A549 (cell line): Measurements from ENCODE around the gene RAD51B. TPM values are rescaled to one million over a fixed set of nuclear protein-coding genes. Genes with fewer than 3 reads are reported as not detected.

Experiments used
- ATAC-seq, 2 experiments: fragments of 200-7000 bp in 1 of 2; fragments of >200 bp in 1 of 2; cut with Nextera tagmentation in 1 of 2; cut with Tn5 transposase in 1 of 2; 3 replicates each; pipeline versions ENCODE4 v1.8.0 to v1.9.1; 2018 to 2020; ENCODE audit warnings: mild to moderate bottlenecking in 1 of 2, moderate library complexity in 1 of 2
- CTCF ChIA-PET: fragments of 300-600 bp; sonication (Branson Sonifier 250); formaldehyde crosslinking; extraction: SDS; loops from one replicate; lab custom pipeline; 2021; ENCODE audit warnings: antibody characterized with exemption, inconsistent platforms; lab: Yijun Ruan, JAX
- POLR2A ChIA-PET: fragments of 350-600 bp; formaldehyde crosslinking; extraction: SDS; loops from one replicate; lab custom pipeline; 2021; ENCODE audit warnings: antibody characterized with exemption, inconsistent platforms; lab: Yijun Ruan, JAX
- DNase-seq, 2 experiments: peaks; one replicate each; pipeline versions ENCODE4 v3.0.0 to v3.0.0-alpha.2; 2011 to 2016; ENCODE audit warnings: low read depth in 1 of 2, low spot score in 1 of 2
- FAIRE-seq: peaks from 2 replicates; lab custom pipeline; 2011; peaks lifted over from hg19 to GRCh38; lab: Jason Lieb, UNC
- H3K27ac ChIP-seq, 2 experiments: fragments of >200 bp; sonication (Bioruptor Twin); formaldehyde crosslinking; 3 replicates each; pipeline ENCODE4 v1.5.1; 2016 to 2017
- H3K4me1 ChIP-seq: fragments of >200 bp; sonication (Bioruptor Twin); formaldehyde crosslinking; 3 replicates; pipeline ENCODE4 v1.6.1; 2016
- H3K4me2 ChIP-seq: fragments of >200 bp; sonication (Bioruptor Twin); formaldehyde crosslinking; 3 replicates; pipeline ENCODE4 v1.6.1; 2016
- H3K4me3 ChIP-seq: fragments of >200 bp; sonication (Bioruptor Twin); formaldehyde crosslinking; 3 replicates; pipeline ENCODE4 v1.5.1; 2016
- H3K9me3 ChIP-seq: fragments of >200 bp; sonication (Bioruptor Twin); formaldehyde crosslinking; 3 replicates; pipeline ENCODE4 v1.6.1; 2016
- ATOH8 ChIP-seq: fragments of 250-450 bp; sonication (Bioruptor Pico); IDR thresholded peaks from 2 replicates; pipeline ENCODE4 v1.5.0; 2020; ENCODE audit warnings: low read depth, mild to moderate bottlenecking, moderate library complexity
- BCL3 ChIP-seq: fragments of >200 bp; sonication (Bioruptor Twin); formaldehyde crosslinking; IDR thresholded peaks from 3 replicates; pipeline ENCODE4 v1.6.1; 2016
- CBX8 ChIP-seq: fragments of 200-600 bp; sonication (generic); IDR thresholded peaks from 2 replicates; pipeline ENCODE4 v1.6.1; 2016
- CHD4 ChIP-seq: fragments of 200-600 bp; sonication (generic); IDR thresholded peaks from 2 replicates; pipeline ENCODE4 v1.6.1; 2016; ENCODE audit warnings: antibody characterized with exemption, mild to moderate bottlenecking, borderline replicate concordance
- CTCF ChIP-seq: fragments of >200 bp; sonication (Bioruptor Twin); formaldehyde crosslinking; IDR thresholded peaks from 3 replicates; pipeline ENCODE4 v1.5.1; 2016
- ESRRA ChIP-seq: fragments of 150-350 bp; IDR thresholded peaks from 2 replicates; pipeline ENCODE4 v1.6.1; 2014; ENCODE audit warnings: mild to moderate bottlenecking, low read length, borderline replicate concordance
- FOSB ChIP-seq: fragments of 250-450 bp; sonication (Bioruptor Pico); IDR thresholded peaks from 2 replicates; pipeline ENCODE4 v1.5.0; 2020; ENCODE audit warnings: mild to moderate bottlenecking, moderate library complexity
- FOSL2 ChIP-seq, 2 experiments: fragments of 450-650 bp in 1 of 2; fragments of >200 bp in 1 of 2; sonication (Bioruptor Twin) in 1 of 2; formaldehyde crosslinking; IDR thresholded peaks; 2 replicates each; pipeline versions ENCODE4 v1.5.0 to v1.6.1; 2016 to 2020; ENCODE audit warnings: mild to moderate bottlenecking in 1 of 2, moderate library complexity in 1 of 2
- FOXS1 ChIP-seq: fragments of 250-450 bp; sonication (Bioruptor Pico); IDR thresholded peaks from 2 replicates; pipeline ENCODE4 v1.5.0; 2020; ENCODE audit warnings: mild to moderate bottlenecking, moderate library complexity
- GATA3 ChIP-seq: IDR thresholded peaks from 2 replicates; pipeline ENCODE4 v1.6.1; 2012; ENCODE audit warnings: borderline replicate concordance
- HDAC2 ChIP-seq: fragments of 200-600 bp; sonication (generic); IDR thresholded peaks from 2 replicates; pipeline ENCODE4 v1.6.1; 2016
- HOXB5 ChIP-seq: fragments of 250-450 bp; sonication (Bioruptor Pico); IDR thresholded peaks from 2 replicates; pipeline ENCODE4 v1.5.0; 2020; ENCODE audit warnings: mild to moderate bottlenecking, moderate library complexity
- JUN ChIP-seq, 2 experiments: fragments of >200 bp; sonication (Bioruptor Twin); formaldehyde crosslinking; IDR thresholded peaks; 2 replicates in 1 of 2; 3 replicates in 1 of 2; pipeline ENCODE4 v1.6.1; 2016 to 2017
- MAFK ChIP-seq: fragments of 450-650 bp; IDR thresholded peaks from 2 replicates; pipeline ENCODE4 v1.6.1; 2014; ENCODE audit not compliant: partially characterized antibody
- MAZ ChIP-seq: fragments of 150-350 bp; IDR thresholded peaks from 2 replicates; pipeline ENCODE4 v1.6.1; 2014; ENCODE audit warnings: antibody characterized with exemption, low read depth, low read length, borderline replicate concordance
- NFE2L2 ChIP-seq: fragments of 150-350 bp; conservative IDR thresholded peaks from 2 replicates; pipeline ENCODE4 v1.6.1; 2014; ENCODE audit warnings: low read length
- NPAS2 ChIP-seq: fragments of 250-450 bp; sonication (Bioruptor Pico); IDR thresholded peaks from 2 replicates; pipeline ENCODE4 v1.8.0; 2022; ENCODE audit warnings: mild to moderate bottlenecking, moderate library complexity, borderline replicate concordance
- NR3C1 ChIP-seq: fragments of >200 bp; sonication (Bioruptor Twin); formaldehyde crosslinking; IDR thresholded peaks from 3 replicates; pipeline ENCODE4 v1.6.1; 2017
- POLR2A ChIP-seq: IDR thresholded peaks from 2 replicates; pipeline ENCODE4 v1.6.1; 2012; ENCODE audit warnings: mild to moderate bottlenecking, low read length
- POLR2AphosphoS2 ChIP-seq: conservative IDR thresholded peaks from 2 replicates; pipeline ENCODE4 v1.6.1; 2012; ENCODE audit warnings: low read length, improper control_type of control experiment, inconsistent platforms
- RAD21 ChIP-seq, 2 experiments: fragments of >200 bp in 1 of 2; sonication (Bioruptor Twin) in 1 of 2; formaldehyde crosslinking in 1 of 2; IDR thresholded peaks in 1 of 2; conservative IDR thresholded peaks in 1 of 2; 2 replicates in 1 of 2; 3 replicates in 1 of 2; pipeline ENCODE4 v1.6.1; 2012 to 2018; ENCODE audit warnings: inconsistent platforms in 1 of 2
- RCOR1 ChIP-seq: fragments of 150-350 bp; IDR thresholded peaks from 2 replicates; pipeline ENCODE4 v1.6.1; 2014; ENCODE audit warnings: antibody characterized with exemption, low read length, low read depth
- RFX5 ChIP-seq: fragments of 450-650 bp; IDR thresholded peaks from 2 replicates; pipeline ENCODE4 v1.7.1; 2014; ENCODE audit warnings: antibody characterized with exemption, mild to moderate bottlenecking, moderate library complexity
- ZFP36 ChIP-seq: fragments of 450-650 bp; IDR thresholded peaks from 2 replicates; pipeline ENCODE4 v1.6.1; 2014; ENCODE audit warnings: borderline replicate concordance; ENCODE audit not compliant: partially characterized antibody
- ZNF302 ChIP-seq: fragments of 250-450 bp; sonication (Bioruptor Pico); IDR thresholded peaks from 2 replicates; pipeline ENCODE4 v1.9.0; 2021; ENCODE audit warnings: inconsistent platforms, mild to moderate bottlenecking, moderate library complexity
- ZSCAN20 ChIP-seq: fragments of 250-450 bp; sonication (Bioruptor Pico); IDR thresholded peaks from 2 replicates; pipeline ENCODE4 v1.8.0; 2022; ENCODE audit warnings: mild to moderate bottlenecking, moderate library complexity
- WGBS: methylation state at CpG from one replicate; pipeline ENCODE4 v1.1.6; 2017; ENCODE audit errors: missing lambda C conversion rate; 5-methylcytosine and 5-hydroxymethylcytosine counted together
- polyA plus RNA-seq, 4 experiments: library from polyadenylated mRNA; depleted of rRNA in 3 of 4; stranded (reverse); fragments of >200 nt; fragmentation: RNase III in 1 of 4; extraction: RNeasy Plus Mini Kit Qiagen cat#74134 plus additional on column Dnase treatment in 1 of 4; gene quantifications; 2 replicates in 3 of 4; 3 replicates in 1 of 4; pipeline ENCODE4 v1.2.3, GENCODE V29; 2011 to 2017
- TF ChIP-seq, protein P1 (sequence below): fragments of 250-450 bp; sonication (Bioruptor Pico); IDR thresholded peaks from 2 replicates; pipeline ENCODE4 v1.5.0; 2021; ENCODE audit warnings: mild to moderate bottlenecking, moderate library complexity, borderline replicate concordance

The RAD51B gene
- polyA plus RNA-seq, 2 of the 4 experiments (the other 2 are of a cell fraction) = 7.2 to 10.8 TPM

GRCh38 chr14:68708343-68708742 lies 888.8 kb downstream of the RAD51B start:
- CTCF ChIA-PET = no interaction called here
- peak overlapping the region in 1 of 2 experiments; percentile 37; a peak in 2 of 6 replicates for H3K27ac ChIP-seq
- H3K4me2 ChIP-seq = no peak overlapping the region
- WGBS = 79% methylated on average over 5 of the region's 5 CpGs
- FAIRE-seq (no peak), DNase-seq (no peak), ATAC-seq (no peak)
- POLR2A ChIA-PET = no interaction called here
- H3K4me1 ChIP-seq = peaks cover 15% of the 10 kb centered on the region
- TF ChIP-seq CTCF = no peak
- no peak for TF ChIP-seq RCOR1
- TF ChIP-seq ATOH8 (CRISPR knock-in tag) = no peak
- TF ChIP-seq FOXS1 = no peak
- no peaks in the 10 kb centered on the region for H3K9me3 ChIP-seq
- no peak overlapping the region for H3K4me3 ChIP-seq

DNA sequence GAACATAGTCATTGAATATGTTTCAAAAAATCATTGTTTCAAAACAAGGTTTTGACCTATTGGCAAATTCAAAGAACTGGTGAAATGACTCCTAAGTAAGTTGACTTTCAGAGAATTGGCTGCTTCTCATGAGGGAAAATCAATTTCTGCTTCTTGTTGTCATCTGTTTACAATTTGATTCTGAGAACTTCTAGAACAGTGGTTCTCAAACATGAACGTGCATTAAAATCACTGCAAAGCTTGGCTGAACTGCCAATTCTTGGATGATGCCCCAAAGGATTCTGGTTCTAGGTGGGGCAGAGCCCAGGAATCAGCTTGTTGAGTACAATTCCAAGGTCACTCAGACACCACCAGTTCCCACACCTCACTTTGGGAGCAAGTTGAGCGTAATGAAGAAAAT lies 889.4 kb downstream of the RAD51B start:
- Histone ChIP-seq H3K4me3 (no peak overlapping the region), H3K4me1 (peaks cover 10% of the 10 kb centered on the region), H3K4me2 (no peak overlapping the region), H3K9me3 (no peaks in the 10 kb centered on the region), H3K27ac (no peak overlapping the region)
- POLR2A ChIA-PET = no interaction called here
- CTCF ChIA-PET = interaction anchor here (1.7 kb wide), 1 partner anchor 107 kb away, joined by 4 read pairs; no protein-coding TSS in a partner anchor
- DNase-seq (no peak), ATAC-seq (no peak), FAIRE-seq (no peak)
- WGBS = 92% methylated on average over 2 of the region's 2 CpGs
- TF ChIP-seq ZNF302 (CRISPR knock-in tag) (no peak), HOXB5 (CRISPR knock-in tag) (no peak), RFX5 (no peak), POLR2A (no peak), NPAS2 (no peak), FOSB (CRISPR knock-in tag) (no peak), ATOH8 (CRISPR knock-in tag) (no peak), HDAC2 (no peak), BCL3 (no peak), CBX8 (no peak), GATA3 (no peak), MAZ (no peak), NFE2L2 (no peak), MAFK (no peak)
- TF ChIP-seq, protein P1, sequence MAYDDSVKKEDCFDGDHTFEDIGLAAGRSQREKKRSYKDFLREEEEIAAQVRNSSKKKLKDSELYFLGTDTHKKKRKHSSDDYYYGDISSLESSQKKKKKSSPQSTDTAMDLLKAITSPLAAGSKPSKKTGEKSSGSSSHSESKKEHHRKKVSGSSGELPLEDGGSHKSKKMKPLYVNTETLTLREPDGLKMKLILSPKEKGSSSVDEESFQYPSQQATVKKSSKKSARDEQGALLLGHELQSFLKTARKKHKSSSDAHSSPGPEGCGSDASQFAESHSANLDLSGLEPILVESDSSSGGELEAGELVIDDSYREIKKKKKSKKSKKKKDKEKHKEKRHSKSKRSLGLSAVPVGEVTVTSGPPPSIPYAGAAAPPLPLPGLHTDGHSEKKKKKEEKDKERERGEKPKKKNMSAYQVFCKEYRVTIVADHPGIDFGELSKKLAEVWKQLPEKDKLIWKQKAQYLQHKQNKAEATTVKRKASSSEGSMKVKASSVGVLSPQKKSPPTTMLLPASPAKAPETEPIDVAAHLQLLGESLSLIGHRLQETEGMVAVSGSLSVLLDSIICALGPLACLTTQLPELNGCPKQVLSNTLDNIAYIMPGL (CRISPR knock-in tag) = no peak

- CTCF ChIA-PET = interaction anchor here (1.3 to 1.7 kb wide), 3 partner anchors 9 to 106 kb away, joined by 3 to 4 read pairs (median 4); no protein-coding TSS in a partner anchor
- Histone ChIP-seq H3K9me3 (no peaks in the 10 kb centered on the region), H3K4me1 (0 out of 3 replicates have a peak, but pooled peaks cover 5% of the 10 kb centered on the region), H3K4me3 (no peak overlapping the region), H3K27ac (peak overlapping the region in 1 of 2 experiments; percentile 11; a peak in 1 of 6 replicates), H3K4me2 (no peak overlapping the region)
- DNase-seq (no peak), FAIRE-seq (no peak), ATAC-seq (no peak)
- 91% methylated on average over 6 of the region's 6 CpGs for WGBS
- POLR2A ChIA-PET = no interaction called here
- TF ChIP-seq RAD21 (conservative IDR thresholded peaks at IDR 0.05 in 1 of 2, IDR thresholded peaks at IDR 0.05 in 1 of 2) (no peak), ZSCAN20 (CRISPR knock-in tag) (no peak), FOSL2 (IDR thresholded peaks at IDR 0.05) (no peak), FOSL2 (CRISPR knock-in tag; IDR thresholded peaks at IDR 0.05) (no peak), JUN (IDR thresholded peaks at IDR 0.05) (no peak), HDAC2 (no peak), NR3C1 (no peak), ESRRA (no peak), MAFK (no peak), CHD4 (no peak), ATOH8 (CRISPR knock-in tag) (no peak), POLR2AphosphoS2 (no peak), ZFP36 (no peak)
Measured at GRCh38 chr14:68710776-68711175, 891.2 kb downstream of the RAD51B start.
